GM23338 (cell line): ENCODE data around the gene MTMR8. TPM values are rescaled to one million over a fixed set of nuclear protein-coding genes. Genes with fewer than 3 reads are reported as not detected.

Experiments
- ATAC-seq: fragments of 200-7000 bp; cut with Tn5 transposase; 3 replicates; pipeline ENCODE4 v1.9.1; 2020
- DNase-seq: peaks from one replicate; pipeline ENCODE4 v3.0.0-alpha.2; 2015; ENCODE audit warnings: low spot score
- H2AFZ ChIP-seq: fragments of 200-600 bp; sonication (generic); 2 replicates; pipeline ENCODE4 v1.8.0; 2016; ENCODE audit warnings: antibody characterized with exemption, mild to moderate bottlenecking, moderate library complexity
- H3F3A ChIP-seq: fragments of 200-600 bp; sonication (generic); replicated peaks from 2 replicates; pipeline ENCODE4 v1.8.0; 2017; ENCODE audit warnings: antibody characterized with exemption, mixed run types, low read depth
- H3K27ac ChIP-seq: fragments of 200-600 bp; sonication (generic); 2 replicates; pipeline ENCODE4 v1.6.1; 2016; ENCODE audit warnings: low read depth
- H3K27me3 ChIP-seq: fragments of 200-600 bp; sonication (generic); 2 replicates; pipeline ENCODE4 v1.8.0; 2016; ENCODE audit warnings: mild to moderate bottlenecking, mixed run types, moderate library complexity; ENCODE audit not compliant: insufficient read depth
- H3K36me3 ChIP-seq: fragments of 200-600 bp; sonication (generic); 2 replicates; pipeline ENCODE4 v1.8.0; 2016; ENCODE audit warnings: mild to moderate bottlenecking; ENCODE audit not compliant: insufficient read depth
- H3K4me1 ChIP-seq: fragments of 200-600 bp; sonication (generic); 2 replicates; pipeline ENCODE4 v1.8.0; 2016; ENCODE audit warnings: mild to moderate bottlenecking, moderate library complexity; ENCODE audit not compliant: insufficient read depth
- H3K4me2 ChIP-seq: fragments of 200-600 bp; sonication (generic); 2 replicates; pipeline ENCODE4 v1.7.1; 2017; ENCODE audit warnings: mixed run types
- H3K4me3 ChIP-seq: fragments of 200-600 bp; sonication (generic); 2 replicates; pipeline ENCODE4 v1.6.1; 2016; ENCODE audit warnings: mixed run types
- H3K79me2 ChIP-seq: fragments of 200-600 bp; sonication (generic); replicated peaks from 2 replicates; pipeline ENCODE4 v1.8.0; 2017; ENCODE audit warnings: mild to moderate bottlenecking; ENCODE audit not compliant: insufficient read depth
- H3K9me2 ChIP-seq: fragments of 200-600 bp; sonication (generic); 2 replicates; pipeline ENCODE4 v1.8.0; 2017; ENCODE audit not compliant: insufficient read depth
- H4K20me1 ChIP-seq: fragments of 200-600 bp; sonication (generic); replicated peaks from 2 replicates; pipeline ENCODE4 v1.8.0; 2017; ENCODE audit warnings: mild to moderate bottlenecking; ENCODE audit not compliant: insufficient read depth
- H3K27ac Mint-ChIP-seq: 2 replicates; pipeline ENCODE4 v1.8.0; 2020; ENCODE audit warnings: inconsistent platforms, mild to moderate bottlenecking, moderate library complexity, mixed read lengths
- H3K27me3 Mint-ChIP-seq: 3 replicates; pipeline ENCODE4 v1.8.0; 2022; ENCODE audit warnings: low read depth, mild to moderate bottlenecking, moderate library complexity, mixed read lengths, inconsistent platforms; ENCODE audit not compliant: insufficient read depth, poor library complexity
- H3K36me3 Mint-ChIP-seq: 3 replicates; pipeline ENCODE4 v1.8.0; 2021; ENCODE audit warnings: low read depth, mild to moderate bottlenecking, inconsistent platforms, moderate library complexity, mixed read lengths
- H3K4me1 Mint-ChIP-seq: 3 replicates; pipeline ENCODE4 v1.8.0; 2020; ENCODE audit warnings: mild to moderate bottlenecking, inconsistent platforms, mixed read lengths
- H3K4me3 Mint-ChIP-seq: 3 replicates; pipeline ENCODE4 v1.8.0; 2021; ENCODE audit warnings: moderate library complexity, mild to moderate bottlenecking, inconsistent platforms, mixed read lengths
- H3K9me3 Mint-ChIP-seq: 3 replicates; pipeline ENCODE4 v1.8.0; 2020; ENCODE audit warnings: moderate library complexity, mild to moderate bottlenecking, inconsistent platforms, mixed read lengths
- CREB1 ChIP-seq: fragments of 250-450 bp; sonication (Bioruptor Pico); IDR thresholded peaks from 2 replicates; pipeline ENCODE4 v1.5.0; 2020; ENCODE audit warnings: low read depth, mild to moderate bottlenecking, moderate library complexity
- CTCF ChIP-seq, 2 experiments: fragments of 200-600 bp in 1 of 2; sonication (generic) in 1 of 2; conservative IDR thresholded peaks; 2 replicates each; pipeline versions ENCODE4 v1.5.1 to v1.6.1; 2016 to 2017; ENCODE audit warnings: antibody characterized with exemption in 2 of 2, low read depth in 2 of 2, mild to moderate bottlenecking in 2 of 2, moderate library complexity in 1 of 2
- EZH2 ChIP-seq: fragments of 200-600 bp; sonication (generic); IDR thresholded peaks from one replicate; pipeline ENCODE4 v1.8.0; 2017; ENCODE audit warnings: antibody characterized with exemption, mild to moderate bottlenecking, low read depth; ENCODE audit not compliant: unreplicated experiment
- EZH2phosphoT487 ChIP-seq: fragments of 200-600 bp; sonication (generic); IDR thresholded peaks from one replicate; pipeline ENCODE4 v1.8.1; 2018; ENCODE audit warnings: antibody characterized with exemption; ENCODE audit not compliant: unreplicated experiment
- JUNB ChIP-seq: IDR thresholded peaks from one replicate; pipeline ENCODE4 v1.6.1; 2016; ENCODE audit warnings: antibody characterized with exemption; ENCODE audit not compliant: unreplicated experiment
- NANOG ChIP-seq: IDR thresholded peaks from 2 replicates; pipeline ENCODE4 v1.6.1; 2016; ENCODE audit warnings: antibody characterized with exemption, borderline replicate concordance
- POLR2AphosphoS5 ChIP-seq: IDR thresholded peaks from 2 replicates; pipeline ENCODE4 v1.6.1; 2016; ENCODE audit warnings: antibody characterized with exemption, low read depth
- STAT1 ChIP-seq: IDR thresholded peaks from one replicate; pipeline ENCODE4 v1.6.1; 2016; ENCODE audit warnings: antibody characterized with exemption; ENCODE audit not compliant: unreplicated experiment
- ZNF114 ChIP-seq: fragments of 250-450 bp; sonication (Bioruptor Pico); IDR thresholded peaks from 2 replicates; pipeline ENCODE4 v1.5.0; 2020; ENCODE audit warnings: mild to moderate bottlenecking, moderate library complexity
- ZNF331 ChIP-seq: fragments of 250-450 bp; sonication (Bioruptor Pico); IDR thresholded peaks from 2 replicates; pipeline ENCODE4 v1.5.0; 2020; ENCODE audit warnings: low read depth, mild to moderate bottlenecking, moderate library complexity
- ZNF462 ChIP-seq: fragments of 250-450 bp; sonication (Bioruptor Pico); IDR thresholded peaks from 2 replicates; pipeline ENCODE4 v1.5.0; 2020; ENCODE audit warnings: mild to moderate bottlenecking, moderate library complexity
- polyA plus RNA-seq: library from polyadenylated mRNA; unstranded; fragments of >200 nt; fragmentation: Nextera tagmentation; extraction: Ambion mirVana; gene quantifications from 2 replicates; pipeline ENCODE4 v1.2.1, GENCODE V29; 2016
- total RNA-seq: library from RNA; depleted of rRNA; stranded (reverse); fragments of >200 nt; shearing (Covaris generic); gene quantifications from 2 replicates; pipeline ENCODE4 v1.2.3, GENCODE V29; 2014
- TF ChIP-seq, protein P1 (sequence below): IDR thresholded peaks from 2 replicates; pipeline ENCODE4 v1.6.1; 2016; ENCODE audit warnings: antibody characterized with exemption
- TF ChIP-seq, protein P2 (sequence below): IDR thresholded peaks from one replicate; pipeline ENCODE4 v1.6.1; 2018; ENCODE audit warnings: antibody characterized with exemption; ENCODE audit not compliant: unreplicated experiment

MTMR8 gene
- total and polyA plus RNA-seq, 2 experiments from 2014 or later, result 5.6 to 8.8 TPM

- TF ChIP-seq POLR2AphosphoS5, result no peak
- TF ChIP-seq EZH2, result no peak
- TF ChIP-seq EZH2phosphoT487, result no peak
- TF ChIP-seq, protein P1, sequence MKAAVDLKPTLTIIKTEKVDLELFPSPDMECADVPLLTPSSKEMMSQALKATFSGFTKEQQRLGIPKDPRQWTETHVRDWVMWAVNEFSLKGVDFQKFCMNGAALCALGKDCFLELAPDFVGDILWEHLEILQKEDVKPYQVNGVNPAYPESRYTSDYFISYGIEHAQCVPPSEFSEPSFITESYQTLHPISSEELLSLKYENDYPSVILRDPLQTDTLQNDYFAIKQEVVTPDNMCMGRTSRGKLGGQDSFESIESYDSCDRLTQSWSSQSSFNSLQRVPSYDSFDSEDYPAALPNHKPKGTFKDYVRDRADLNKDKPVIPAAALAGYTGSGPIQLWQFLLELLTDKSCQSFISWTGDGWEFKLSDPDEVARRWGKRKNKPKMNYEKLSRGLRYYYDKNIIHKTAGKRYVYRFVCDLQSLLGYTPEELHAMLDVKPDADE, result no peak
- TF ChIP-seq CTCF (conservative IDR thresholded peaks at IDR 0.05; ENCODE audit: low read depth in 2 of 2), result no peak
- no peak for TF ChIP-seq CREB1
- TF ChIP-seq JUNB, result no peak
- TF ChIP-seq, protein P2, sequence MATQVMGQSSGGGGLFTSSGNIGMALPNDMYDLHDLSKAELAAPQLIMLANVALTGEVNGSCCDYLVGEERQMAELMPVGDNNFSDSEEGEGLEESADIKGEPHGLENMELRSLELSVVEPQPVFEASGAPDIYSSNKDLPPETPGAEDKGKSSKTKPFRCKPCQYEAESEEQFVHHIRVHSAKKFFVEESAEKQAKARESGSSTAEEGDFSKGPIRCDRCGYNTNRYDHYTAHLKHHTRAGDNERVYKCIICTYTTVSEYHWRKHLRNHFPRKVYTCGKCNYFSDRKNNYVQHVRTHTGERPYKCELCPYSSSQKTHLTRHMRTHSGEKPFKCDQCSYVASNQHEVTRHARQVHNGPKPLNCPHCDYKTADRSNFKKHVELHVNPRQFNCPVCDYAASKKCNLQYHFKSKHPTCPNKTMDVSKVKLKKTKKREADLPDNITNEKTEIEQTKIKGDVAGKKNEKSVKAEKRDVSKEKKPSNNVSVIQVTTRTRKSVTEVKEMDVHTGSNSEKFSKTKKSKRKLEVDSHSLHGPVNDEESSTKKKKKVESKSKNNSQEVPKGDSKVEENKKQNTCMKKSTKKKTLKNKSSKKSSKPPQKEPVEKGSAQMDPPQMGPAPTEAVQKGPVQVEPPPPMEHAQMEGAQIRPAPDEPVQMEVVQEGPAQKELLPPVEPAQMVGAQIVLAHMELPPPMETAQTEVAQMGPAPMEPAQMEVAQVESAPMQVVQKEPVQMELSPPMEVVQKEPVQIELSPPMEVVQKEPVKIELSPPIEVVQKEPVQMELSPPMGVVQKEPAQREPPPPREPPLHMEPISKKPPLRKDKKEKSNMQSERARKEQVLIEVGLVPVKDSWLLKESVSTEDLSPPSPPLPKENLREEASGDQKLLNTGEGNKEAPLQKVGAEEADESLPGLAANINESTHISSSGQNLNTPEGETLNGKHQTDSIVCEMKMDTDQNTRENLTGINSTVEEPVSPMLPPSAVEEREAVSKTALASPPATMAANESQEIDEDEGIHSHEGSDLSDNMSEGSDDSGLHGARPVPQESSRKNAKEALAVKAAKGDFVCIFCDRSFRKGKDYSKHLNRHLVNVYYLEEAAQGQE, result no peak
- no peak for TF ChIP-seq NANOG
- TF ChIP-seq ZNF331, result no peak
- no peak for TF ChIP-seq ZNF114 (CRISPR knock-in tag)
- no peak for TF ChIP-seq ZNF462 (CRISPR knock-in tag)
- TF ChIP-seq STAT1, result no peak
- no peak overlapping the region for H2AFZ ChIP-seq
- no peaks in the 10 kb centered on the region for H3K27me3 ChIP-seq
- no peaks in the 10 kb centered on the region for H3K4me1 Mint-ChIP-seq
- ATAC-seq (no peak), DNase-seq (no peak)
- H3K4me1 ChIP-seq, result no peaks in the 10 kb centered on the region
- H4K20me1 ChIP-seq, result no peaks in the 10 kb centered on the region
- no peaks in the 10 kb centered on the region for H3K36me3 ChIP-seq
- H3F3A ChIP-seq, result no peaks in the 10 kb centered on the region
- peaks cover 38% of the 10 kb centered on the region for H3K9me3 Mint-ChIP-seq
- H3K4me2 ChIP-seq, result no peak overlapping the region
- no peak overlapping the region for H3K4me3 ChIP-seq
- H3K36me3 Mint-ChIP-seq, result peaks cover 45% of the 10 kb centered on the region
- no peak overlapping the region for H3K27ac ChIP-seq
- no peak overlapping the region for H3K4me3 Mint-ChIP-seq
- no peaks in the 10 kb centered on the region for H3K27me3 Mint-ChIP-seq
- no peaks in the 10 kb centered on the region for H3K9me2 ChIP-seq
- no peaks in the 10 kb centered on the region for H3K79me2 ChIP-seq
- H3K27ac Mint-ChIP-seq, result no peak overlapping the region
Observed at GRCh38 chrX:64377753-64378152, 17.5 kb downstream of the MTMR8 start.
